Smooth muscle cell (in vitro differentiated cells): ENCODE data around the gene DYRK3. TPM values are rescaled to one million over a fixed set of nuclear protein-coding genes. Genes with fewer than 3 reads are reported as not detected.

ENCODE experiments used
- DNase-seq: peaks from one replicate; lab custom pipeline; 2025; ENCODE audit not compliant: unreplicated experiment; lab: John Stamatoyannopoulos, UW
- H2AFZ ChIP-seq: fragments of 200-600 bp; sonication (generic); 2 replicates; pipeline ENCODE4 v1.6.0; 2016; ENCODE audit warnings: antibody characterized with exemption, low read depth, mild to moderate bottlenecking
- H3F3A ChIP-seq: fragments of 200-600 bp; sonication (generic); 2 replicates; pipeline ENCODE4 v1.6.0; 2017; ENCODE audit warnings: antibody characterized with exemption, low read depth
- H3K27ac ChIP-seq: fragments of 200-600 bp; sonication (generic); 2 replicates; pipeline ENCODE4 v1.5.1; 2016; ENCODE audit warnings: low read depth, mild to moderate bottlenecking
- H3K27me3 ChIP-seq: fragments of 200-600 bp; sonication (generic); 2 replicates; pipeline ENCODE4 v1.6.1; 2016; ENCODE audit warnings: low read depth, mild to moderate bottlenecking
- H3K36me3 ChIP-seq: fragments of 200-600 bp; sonication (generic); 2 replicates; pipeline ENCODE4 v1.5.1; 2016; ENCODE audit warnings: low read depth
- H3K4me1 ChIP-seq: fragments of 200-600 bp; sonication (generic); 2 replicates; pipeline ENCODE4 v1.5.1; 2016; ENCODE audit warnings: low read depth
- H3K4me2 ChIP-seq: fragments of 200-600 bp; sonication (generic); 2 replicates; pipeline ENCODE4 v1.6.0; 2016; ENCODE audit warnings: mild to moderate bottlenecking
- H3K4me3 ChIP-seq: fragments of 200-600 bp; sonication (generic); 2 replicates; pipeline ENCODE4 v1.5.1; 2016; ENCODE audit warnings: mild to moderate bottlenecking
- H3K79me2 ChIP-seq: fragments of 200-600 bp; sonication (generic); 2 replicates; pipeline ENCODE4 v1.6.0; 2016; ENCODE audit warnings: low read depth, mild to moderate bottlenecking
- H3K9ac ChIP-seq: fragments of 200-600 bp; sonication (generic); 2 replicates; pipeline ENCODE4 v1.6.0; 2016; ENCODE audit warnings: low read depth
- H3K9me3 ChIP-seq: fragments of 200-600 bp; sonication (generic); replicated peaks from 2 replicates; pipeline ENCODE4 v1.5.1; 2016; ENCODE audit warnings: low read depth
- H4K20me1 ChIP-seq: fragments of 200-600 bp; sonication (generic); 2 replicates; pipeline ENCODE4 v1.6.0; 2016; ENCODE audit warnings: low read depth
- CTCF ChIP-seq: fragments of 200-600 bp; sonication (generic); IDR thresholded peaks from 2 replicates; pipeline ENCODE4 v1.5.1; 2017; ENCODE audit warnings: borderline replicate concordance, mild to moderate bottlenecking, antibody characterized with exemption; ENCODE audit not compliant: insufficient read depth, poor library complexity, severe bottlenecking
- WGBS: methylation state at CpG from one replicate; pipeline ENCODE4 v1.1.7; 2016; ENCODE audit warnings: low lambda C conversion rate; 5-methylcytosine and 5-hydroxymethylcytosine counted together
- polyA plus RNA-seq: library from polyadenylated mRNA; unstranded; fragments of >200 nt; fragmentation: Nextera tagmentation; extraction: Ambion mirVana; gene quantifications from 2 replicates; pipeline ENCODE4 v1.2.1, GENCODE V29; 2016
- total RNA-seq: library from RNA; depleted of rRNA; stranded (reverse); fragments of >200 nt; gene quantifications from 2 replicates; pipeline ENCODE4 v1.2.3, GENCODE V29; 2014

Gene DYRK3
- total and polyA plus RNA-seq, 2 experiments from 2014 or later = 11.1 to 13.7 TPM

GRCh38 chr1:206600527-206600926 lies 34.8 kb upstream of the DYRK3 start:
- no peaks in the 10 kb centered on the region for H3K9me3 ChIP-seq
- no peak overlapping the region for H3K4me2 ChIP-seq
- no peak overlapping the region for H3K27ac ChIP-seq
- H2AFZ ChIP-seq = no peak overlapping the region
- no peak overlapping the region for H3K4me3 ChIP-seq
- H3K9ac ChIP-seq = no peak overlapping the region
- DNase-seq = no peak
- H4K20me1 ChIP-seq = no peaks in the 10 kb centered on the region
- no peaks in the 10 kb centered on the region for H3K27me3 ChIP-seq
- no peaks in the 10 kb centered on the region for H3K4me1 ChIP-seq
- 90% methylated on average over 3 of the region's 3 CpGs for WGBS
- TF ChIP-seq CTCF = no peak
- H3K79me2 ChIP-seq = no peaks in the 10 kb centered on the region
- H3K36me3 ChIP-seq = peaks cover 5% of the 10 kb centered on the region
- H3F3A ChIP-seq = no peaks in the 10 kb centered on the region

- no peak for TF ChIP-seq CTCF
- H3K36me3 ChIP-seq = no peaks in the 10 kb centered on the region
- H3F3A ChIP-seq = no peaks in the 10 kb centered on the region
- WGBS = 94% methylated on average over 5 of the region's 5 CpGs
- no peak for DNase-seq
- no peak overlapping the region for H3K4me3 ChIP-seq
- no peaks in the 10 kb centered on the region for H4K20me1 ChIP-seq
- H2AFZ ChIP-seq = no peak overlapping the region
- no peaks in the 10 kb centered on the region for H3K9me3 ChIP-seq
- H3K4me1 ChIP-seq = no peaks in the 10 kb centered on the region
- H3K27ac ChIP-seq = no peak overlapping the region
- H3K4me2 ChIP-seq = no peak overlapping the region
- no peaks in the 10 kb centered on the region for H3K27me3 ChIP-seq
- no peaks in the 10 kb centered on the region for H3K79me2 ChIP-seq
- no peak overlapping the region for H3K9ac ChIP-seq
Measured at GRCh38 chr1:206604861-206605260, 30.5 kb upstream of the DYRK3 start.

- 67% methylated on average over 3 of the region's 3 CpGs for WGBS
- Histone ChIP-seq H3K9ac (no peak overlapping the region), H3F3A (no peaks in the 10 kb centered on the region), H3K79me2 (peaks cover 11% of the 10 kb centered on the region), H3K36me3 (no peaks in the 10 kb centered on the region), H3K27me3 (no peaks in the 10 kb centered on the region), H2AFZ (no peak overlapping the region), H3K9me3 (no peaks in the 10 kb centered on the region), H3K4me1 (peaks cover 6% of the 10 kb centered on the region), H4K20me1 (no peaks in the 10 kb centered on the region), H3K4me3 (no peak overlapping the region), H3K4me2 (no peak overlapping the region), H3K27ac (no peak overlapping the region)
- no peak for DNase-seq
- peak; percentile 32 for TF ChIP-seq CTCF
Measured at GRCh38 chr1:206606867-206607266, 28.5 kb upstream of the DYRK3 start.

- H2AFZ ChIP-seq = no peak overlapping the region
- H3K4me3 ChIP-seq = no peak overlapping the region
- H3K27me3 ChIP-seq = no peaks in the 10 kb centered on the region
- no peak overlapping the region for H3K27ac ChIP-seq
- H3K79me2 ChIP-seq = peaks cover 11% of the 10 kb centered on the region
- H3K36me3 ChIP-seq = no peaks in the 10 kb centered on the region
- no peaks in the 10 kb centered on the region for H4K20me1 ChIP-seq
- WGBS = 83% methylated on average over 7 of the region's 7 CpGs
- no peak overlapping the region for H3K9ac ChIP-seq
- peak; percentile 65 for TF ChIP-seq CTCF
- H3K4me2 ChIP-seq = no peak overlapping the region
- H3K4me1 ChIP-seq = peaks cover 6% of the 10 kb centered on the region
- no peak for DNase-seq
- H3F3A ChIP-seq = no peaks in the 10 kb centered on the region
- H3K9me3 ChIP-seq = no peaks in the 10 kb centered on the region
Measured at GRCh38 chr1:206608108-206608698, 27.1 kb upstream of the DYRK3 start.
